HG03135 (cell line): ENCODE data around the gene CAPZA2.
"Not testable (repeated sequence)": the region's sequence is repeated elsewhere in the genome, so short reads cannot be mapped to it uniquely, and the experiment has no call there.

ENCODE experiments used
- ATAC-seq: cut with Tn5 transposase; IDR thresholded peaks from one replicate; pipeline ENCODE4 v1.9.1; 2021; ENCODE audit warnings: mild to moderate bottlenecking, moderate library complexity; ENCODE audit not compliant: unreplicated experiment

CAPZA2 gene

GRCh38 chr7:116912269-116912909 is 50.0 kb downstream of the CAPZA2 start:
- no peak for ATAC-seq

DNA sequence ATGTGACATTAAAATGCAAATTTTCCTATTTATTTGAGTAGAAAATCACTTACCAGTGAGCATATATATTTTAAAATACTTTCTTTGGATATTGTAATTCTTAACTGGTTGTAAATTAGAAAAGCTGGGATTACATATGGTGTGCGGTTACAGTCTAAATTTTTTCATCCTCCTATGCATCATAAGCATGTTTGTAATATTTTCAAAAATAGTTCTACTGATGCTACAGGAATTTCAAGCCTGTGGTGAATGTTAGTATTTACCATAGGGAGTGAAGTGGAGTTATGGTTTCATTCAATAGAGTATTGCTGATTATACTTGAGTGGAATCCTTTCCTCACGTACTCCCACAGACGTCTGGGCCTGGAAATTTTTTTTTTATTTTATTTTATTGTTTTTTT is 56.3 kb downstream of the CAPZA2 start:
- ATAC-seq = no peak

DNA sequence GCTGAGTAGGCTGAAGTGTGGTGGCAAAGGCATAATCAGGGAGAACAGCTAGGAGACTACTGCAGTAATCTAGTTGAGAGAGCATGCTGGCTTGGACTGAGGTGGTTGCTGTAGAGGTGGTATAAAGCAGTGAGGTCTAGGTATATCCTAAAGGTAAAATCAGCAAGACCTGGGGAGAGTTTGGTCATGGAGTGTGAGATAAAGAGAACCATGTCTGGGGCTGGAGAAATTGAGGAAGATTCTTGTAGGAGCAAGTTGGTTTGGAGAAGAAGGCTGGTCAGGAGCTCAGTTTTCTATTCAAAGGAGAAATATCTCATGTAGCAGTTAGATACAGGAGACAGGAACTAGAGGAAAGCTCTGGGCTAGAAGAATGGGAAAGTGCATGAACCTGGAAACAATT is 58.0 kb downstream of the CAPZA2 start:
- no peak for ATAC-seq

- no peak for ATAC-seq
Observed at GRCh38 chr7:116922545-116922944, 60.2 kb downstream of the CAPZA2 start.

DNA sequence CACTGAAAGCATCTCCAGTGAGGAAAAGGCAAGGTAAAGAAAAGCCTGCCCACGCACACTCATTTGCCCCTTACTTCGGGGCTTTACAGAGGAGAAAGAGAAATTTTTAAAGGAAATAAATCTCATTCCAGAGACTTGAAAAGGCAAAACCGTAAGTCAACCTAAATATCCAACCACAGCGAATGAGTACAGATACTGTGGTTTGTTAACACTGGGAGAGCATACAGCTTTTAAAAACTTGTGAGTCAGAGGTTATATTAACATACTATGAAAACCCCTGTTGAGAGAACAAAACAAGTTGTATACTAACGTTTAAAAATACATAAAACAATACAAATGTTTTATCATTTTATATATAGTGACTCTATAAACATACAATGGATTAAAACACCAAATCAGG is 62.4 kb downstream of the CAPZA2 start:
- no peak for ATAC-seq

GRCh38 chr7:116929021-116929420 is 66.6 kb downstream of the CAPZA2 start:
- ATAC-seq = no peak

GRCh38 chr7:116929914-116930913 is 67.8 kb downstream of the CAPZA2 start:
- ATAC-seq = peak; percentile 76

DNA sequence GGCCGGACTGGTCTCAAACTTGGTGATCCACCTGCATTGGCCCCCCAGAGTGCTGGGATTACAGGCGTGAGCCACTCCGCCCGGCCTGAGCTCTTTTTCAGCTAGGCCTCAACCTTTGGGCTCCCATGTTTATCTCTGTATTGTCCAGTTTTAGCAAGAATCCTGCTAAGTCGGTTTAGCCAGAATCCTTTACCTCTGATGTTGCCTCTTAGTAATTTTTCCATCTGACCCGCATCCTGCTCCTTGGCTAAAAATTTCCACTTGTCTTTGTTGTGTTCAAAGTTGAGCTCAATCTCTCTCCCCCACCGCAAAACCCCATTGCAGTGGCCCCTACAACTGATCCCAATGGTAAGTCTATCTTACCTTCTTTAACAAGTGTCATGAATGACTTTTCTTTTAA is 70.2 kb downstream of the CAPZA2 start:
- ATAC-seq = no peak

- ATAC-seq = no peak
Observed at GRCh38 chr7:116933465-116933864, 71.1 kb downstream of the CAPZA2 start.

GRCh38 chr7:116934580-116934979 is 72.2 kb downstream of the CAPZA2 start:
- ATAC-seq = no peak

DNA sequence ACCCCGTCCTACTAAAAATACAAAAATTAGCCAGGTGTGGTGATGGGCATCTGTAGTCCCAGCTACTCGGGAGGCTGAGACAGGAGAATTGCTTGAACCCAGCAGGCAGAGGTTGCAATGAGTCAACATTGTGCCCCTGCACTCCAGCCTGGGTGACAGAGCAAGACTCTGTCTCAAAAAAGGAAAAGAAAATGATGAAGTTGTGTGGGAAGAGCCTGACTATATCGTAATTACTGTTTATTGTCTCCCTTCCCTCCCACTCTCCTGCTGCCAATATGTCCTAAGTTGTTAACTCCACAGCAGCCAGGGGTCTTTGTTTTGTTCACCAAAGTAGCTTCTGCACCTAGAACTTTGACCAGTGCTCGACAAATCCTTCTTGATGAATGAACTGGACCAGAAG is 74.5 kb downstream of the CAPZA2 start:
- not testable (repeated sequence) for ATAC-seq

DNA sequence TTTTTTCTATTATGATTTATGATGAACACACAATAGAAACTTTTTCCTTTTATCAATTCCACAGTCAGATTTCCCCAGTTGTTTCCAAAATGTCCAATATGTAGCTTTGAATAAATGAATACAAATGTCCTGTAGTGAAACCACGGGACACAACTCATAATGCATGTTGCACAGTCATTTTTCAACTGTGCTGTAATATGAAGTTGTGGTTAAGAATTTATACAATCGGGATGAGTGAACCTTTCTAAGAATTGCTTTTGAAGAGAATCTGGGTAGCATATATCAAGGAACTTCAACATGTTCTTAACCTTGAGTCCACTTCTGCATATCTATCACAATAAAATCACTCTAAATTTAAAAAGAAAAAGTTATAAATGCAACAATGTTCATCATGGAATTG is 76.3 kb downstream of the CAPZA2 start:
- no peak for ATAC-seq

DNA sequence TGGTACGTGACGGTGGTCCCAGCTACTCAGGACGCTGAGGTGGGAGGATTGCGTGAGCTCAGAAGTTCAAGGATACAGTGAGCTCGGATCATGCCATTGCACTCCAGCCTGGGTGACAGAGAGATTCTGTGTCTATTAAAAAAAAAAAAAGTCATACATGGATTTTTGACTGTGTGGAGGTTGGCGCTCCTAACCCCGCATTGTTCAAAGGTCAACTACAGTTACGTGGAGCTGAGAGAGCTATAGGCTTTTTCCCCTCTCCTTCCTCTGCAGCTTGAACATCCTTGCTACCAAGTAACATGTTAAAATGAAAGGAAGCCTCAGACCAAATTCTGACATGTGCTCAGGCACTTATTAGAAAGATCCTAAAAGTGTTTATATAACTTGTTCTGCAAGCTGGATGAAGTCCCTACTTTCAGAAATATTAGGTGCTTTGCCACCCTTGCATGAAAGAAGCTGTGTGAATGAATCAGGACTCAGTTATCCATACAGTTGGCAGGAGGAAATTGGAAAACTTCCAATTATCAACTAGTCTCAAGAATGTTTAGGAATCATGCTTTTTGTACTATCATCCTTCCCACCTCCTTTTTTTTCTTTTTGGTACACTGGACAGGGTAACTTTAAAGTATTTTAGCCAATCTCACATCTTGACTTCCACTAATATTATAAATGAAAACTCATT is 78.4 kb downstream of the CAPZA2 start:
- no peak for ATAC-seq

DNA sequence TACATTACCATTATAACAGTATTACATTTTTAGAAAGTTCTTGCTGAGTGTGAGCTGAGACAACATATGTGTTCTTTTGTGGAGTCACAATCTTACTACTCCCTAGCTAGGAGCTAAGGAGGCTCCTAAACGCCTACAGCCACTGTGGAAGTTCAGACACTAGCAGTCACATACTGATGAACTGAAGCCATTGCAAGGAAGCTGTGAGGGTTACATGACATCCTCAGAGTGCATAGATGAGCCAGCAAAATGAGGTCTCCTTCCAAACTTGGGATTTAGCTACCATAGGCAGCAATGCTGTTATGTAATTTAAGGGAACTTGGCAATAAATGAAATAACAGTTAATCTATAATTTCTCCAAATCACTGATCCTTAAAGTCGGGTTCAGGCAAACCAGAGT is 80.1 kb downstream of the CAPZA2 start:
- no peak for ATAC-seq

GRCh38 chr7:116948934-116949333 is 86.5 kb downstream of the CAPZA2 start:
- ATAC-seq = no peak

DNA sequence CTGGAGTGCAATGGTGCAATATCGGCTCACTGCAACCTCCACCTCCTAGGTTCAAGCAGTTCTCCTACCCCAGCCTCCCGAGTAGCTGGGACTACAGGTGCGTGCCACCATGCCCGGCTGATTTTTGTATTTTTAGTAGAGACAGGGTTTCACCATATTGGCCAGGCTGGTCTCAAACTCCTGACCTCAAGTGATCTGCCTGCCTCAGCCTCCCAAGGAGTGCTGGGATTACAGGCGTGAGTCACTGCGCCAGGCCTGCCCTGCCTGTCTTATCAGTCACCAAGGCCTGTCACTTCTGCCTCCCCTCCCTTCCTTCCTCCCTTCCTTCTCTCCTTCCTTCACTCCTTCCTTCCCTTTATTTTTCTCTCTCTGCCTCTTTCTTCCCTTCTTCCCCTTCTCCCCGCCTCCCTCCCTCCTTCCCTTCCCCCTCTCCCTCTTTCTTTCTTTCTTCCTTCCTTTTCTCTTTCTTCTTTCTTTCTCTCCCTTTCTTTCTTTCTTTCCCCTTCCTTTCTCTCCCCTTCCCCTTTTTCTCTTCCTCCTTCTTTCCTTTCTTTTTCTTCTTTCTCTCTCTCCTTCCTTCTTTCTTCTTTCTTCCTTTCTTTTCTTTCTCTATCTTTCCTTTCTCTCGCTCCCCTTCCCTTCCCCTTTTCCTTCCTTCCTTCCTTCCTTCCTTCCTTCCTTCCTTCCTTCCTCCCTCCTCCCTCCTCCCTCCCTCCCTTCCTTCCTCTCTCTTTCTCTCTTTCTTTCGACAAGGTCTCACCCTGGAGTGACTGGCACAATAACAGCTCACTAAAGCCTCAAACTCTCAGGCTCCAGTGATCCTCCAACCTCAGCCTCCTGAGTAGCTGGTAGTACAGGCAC is 87.8 kb downstream of the CAPZA2 start:
- ATAC-seq = no peak

GRCh38 chr7:116950889-116951351 is 88.5 kb downstream of the CAPZA2 start:
- no peak for ATAC-seq

DNA sequence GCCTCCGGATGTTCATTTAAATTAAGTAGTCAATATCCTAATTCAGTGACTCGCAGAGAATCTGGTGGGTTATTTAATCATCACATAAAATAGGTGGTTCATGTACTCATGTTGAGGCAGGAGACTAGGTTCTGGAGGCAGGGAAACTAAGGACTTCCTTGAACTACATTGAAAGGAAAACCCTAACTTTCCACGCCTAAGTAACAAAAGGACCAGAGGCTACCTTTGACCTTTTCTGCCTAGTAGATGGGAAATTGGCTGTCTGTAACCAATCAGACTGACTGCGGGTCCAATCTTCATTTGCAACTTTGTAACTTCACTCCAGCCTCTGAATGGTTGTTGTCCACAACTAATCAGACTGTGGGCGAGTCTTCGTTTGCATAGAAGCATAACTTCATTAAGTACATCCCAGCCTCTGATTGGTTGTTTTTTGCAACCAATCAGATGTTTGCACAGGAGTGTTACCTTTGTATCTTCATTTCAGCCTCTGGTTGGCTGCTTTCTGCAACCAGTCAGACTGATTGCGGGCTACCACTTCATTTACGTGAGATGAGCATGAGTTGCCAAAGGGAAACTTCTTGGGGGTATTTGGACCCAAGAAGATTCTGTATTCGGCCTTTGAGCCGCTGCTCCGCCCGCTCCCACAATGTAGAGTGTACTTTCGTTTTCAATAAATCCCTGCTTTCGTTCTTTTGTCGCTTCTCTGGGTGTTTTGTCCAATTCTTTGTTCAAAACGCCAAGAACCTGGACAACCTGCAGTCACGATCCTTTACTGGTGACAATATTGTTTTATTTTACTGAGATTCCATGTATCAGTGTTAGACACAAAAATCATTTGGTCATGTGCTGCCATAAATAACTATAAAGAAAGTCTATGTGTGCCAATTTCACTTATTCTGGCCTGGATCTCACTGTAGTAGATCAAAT is 89.2 kb downstream of the CAPZA2 start:
- no peak for ATAC-seq

DNA sequence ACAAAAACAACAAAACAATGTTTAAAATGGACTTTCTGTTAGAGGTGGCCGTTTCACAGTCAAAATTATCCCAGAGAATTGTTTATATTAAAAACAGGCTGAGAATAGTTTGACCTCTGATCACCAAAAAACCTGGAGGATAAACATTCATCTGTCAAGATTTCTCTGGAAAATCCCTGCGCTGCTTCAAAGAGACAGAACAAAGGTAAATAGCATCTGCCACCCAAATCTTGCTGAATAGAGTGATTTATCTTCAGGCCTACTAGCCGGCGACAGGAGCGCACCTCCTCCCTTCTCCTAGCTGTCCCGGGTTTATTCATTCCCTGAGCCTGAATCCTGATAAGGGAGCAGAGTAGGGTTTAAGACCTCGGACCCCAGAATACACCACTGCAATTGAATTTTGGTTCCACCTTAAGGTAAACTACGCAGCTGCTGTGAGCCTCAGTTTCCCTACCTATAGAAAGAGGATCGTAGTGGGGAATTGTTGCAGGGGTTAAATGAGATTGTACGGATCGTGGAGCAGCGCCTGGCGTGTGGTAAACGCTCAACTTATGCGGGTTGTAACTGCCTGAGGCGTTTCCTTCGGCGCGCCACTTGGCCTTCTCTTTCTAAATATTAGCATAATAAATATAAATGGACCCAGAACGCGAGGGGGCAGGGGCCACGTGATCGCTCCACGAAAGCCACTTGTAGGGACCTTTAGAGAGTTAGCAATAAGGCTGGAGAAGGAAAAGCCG is 90.4 kb downstream of the CAPZA2 start:
- peak; percentile 31 for ATAC-seq
